T-helper 1 cell treated with Interleukin-12 subunit alpha and Interleukin-12 subunit beta and Interleukin-4 antibody, amounts not matched to agents 30 μg/mL and 1 μg/mL, for 36 hours (primary cell): ENCODE measurements around the gene ENTPD8.
"Not testable (repeated sequence)": the region's sequence is repeated elsewhere in the genome, so short reads cannot be mapped to it uniquely, and the experiment has no call there.

Experiments used
- H3K27ac Mint-ChIP-seq: one replicate; pipeline ENCODE4 v1.8.0; 2021; ENCODE audit warnings: mild to moderate bottlenecking, mixed read lengths
- H3K27me3 Mint-ChIP-seq: one replicate; pipeline ENCODE4 v1.8.0; 2021; ENCODE audit warnings: low read depth, mixed read lengths
- H3K36me3 Mint-ChIP-seq: one replicate; pipeline ENCODE4 v1.8.0; 2021; ENCODE audit warnings: low read depth, mixed read lengths
- H3K4me1 Mint-ChIP-seq: one replicate; pipeline ENCODE4 v1.8.0; 2021; ENCODE audit warnings: low read depth, mixed read lengths
- H3K4me3 Mint-ChIP-seq: one replicate; pipeline ENCODE4 v1.8.0; 2021; ENCODE audit warnings: mild to moderate bottlenecking, moderate library complexity, mixed read lengths
- H3K9me3 Mint-ChIP-seq: one replicate; pipeline ENCODE4 v1.8.0; 2021; ENCODE audit warnings: mixed read lengths

ENTPD8 gene

GRCh38 chr9:137411260-137411644 is 29.9 kb downstream of the ENTPD8 start:
- Mint-ChIP-seq H3K27ac (no peak overlapping the region), H3K4me1 (peaks cover 7% of the 10 kb centered on the region), H3K36me3 (no peaks in the 10 kb centered on the region), H3K27me3 (peaks cover under 1% of the 10 kb centered on the region), H3K4me3 (no peak overlapping the region), H3K9me3 (no peaks in the 10 kb centered on the region)

DNA sequence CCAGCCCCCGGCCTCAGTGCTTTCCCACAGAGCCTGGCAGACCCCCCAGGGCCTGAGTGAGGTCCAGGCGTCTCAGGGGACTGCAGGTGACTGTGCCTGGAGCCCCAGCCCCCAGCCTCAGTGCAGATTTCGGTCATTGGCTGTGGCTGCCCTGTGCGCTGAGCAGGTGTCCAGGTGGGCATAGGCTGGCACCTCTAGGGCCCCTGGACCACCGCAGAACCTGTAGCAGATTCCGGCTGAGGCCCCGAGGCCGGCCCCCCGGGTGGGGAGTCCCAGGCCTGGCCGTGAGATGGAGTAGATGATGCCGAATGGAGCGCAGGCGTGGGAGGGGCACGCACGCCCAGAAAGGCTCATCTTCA is 30.3 kb downstream of the ENTPD8 start:
- Mint-ChIP-seq H3K9me3 (no peaks in the 10 kb centered on the region), H3K27me3 (peaks cover 4% of the 10 kb centered on the region), H3K27ac (no peak overlapping the region), H3K4me1 (peaks cover 7% of the 10 kb centered on the region), H3K4me3 (no peak overlapping the region), H3K36me3 (no peaks in the 10 kb centered on the region)

DNA sequence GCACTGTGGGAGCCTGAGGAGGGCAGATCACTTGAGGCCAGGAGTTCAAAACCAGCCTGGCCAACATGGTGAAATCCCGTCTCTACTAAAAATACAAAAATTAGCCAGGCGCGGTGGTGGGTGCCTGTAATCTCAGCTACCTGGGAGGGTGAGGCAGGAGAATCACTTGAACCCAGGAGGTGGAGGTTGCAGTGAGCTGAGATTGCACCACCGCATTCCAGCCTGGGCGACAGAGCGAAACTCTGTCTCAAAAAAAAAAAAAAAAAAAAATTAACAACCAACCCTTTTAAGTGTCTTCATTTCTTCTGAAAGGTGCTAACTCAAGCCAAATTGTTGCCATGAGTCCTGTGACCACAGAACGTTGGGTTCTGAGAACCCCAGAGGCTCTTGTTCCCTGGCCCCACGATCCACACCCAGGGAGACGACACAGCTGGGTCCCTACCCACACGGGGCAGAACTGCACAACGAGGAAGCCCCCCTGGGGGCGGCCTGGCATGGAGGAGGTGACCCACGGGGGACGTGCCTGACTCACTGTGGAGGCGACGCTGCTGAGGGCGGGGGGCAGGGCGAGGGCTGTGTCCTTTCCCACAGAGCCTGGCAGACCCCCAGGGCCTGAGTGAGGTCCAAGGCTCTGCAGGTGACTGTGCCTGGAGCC is 30.8 kb downstream of the ENTPD8 start:
- not testable (repeated sequence) for H3K27ac Mint-ChIP-seq, H3K9me3 Mint-ChIP-seq, H3K27me3 Mint-ChIP-seq, H3K36me3 Mint-ChIP-seq, H3K4me1 Mint-ChIP-seq, H3K4me3 Mint-ChIP-seq

DNA sequence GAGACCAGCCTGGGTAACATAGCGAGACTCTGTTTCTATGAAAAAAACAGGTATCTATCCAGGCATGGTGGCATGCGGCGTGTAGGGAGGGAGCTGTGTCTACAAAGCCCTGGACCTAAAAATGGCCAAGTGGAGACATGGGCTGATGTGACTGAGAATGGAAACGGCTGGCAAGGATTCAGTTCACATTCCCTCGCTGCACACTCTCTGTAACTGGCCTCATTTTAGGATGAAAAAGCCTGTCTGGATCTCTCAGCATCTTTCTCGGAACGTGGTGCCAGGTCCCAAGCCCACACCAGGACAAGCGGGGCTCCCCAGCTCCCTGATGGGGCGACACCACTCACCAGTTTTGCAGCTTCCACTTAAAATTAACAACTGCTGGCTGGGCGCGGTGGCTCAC is 31.6 kb downstream of the ENTPD8 start:
- H3K36me3 Mint-ChIP-seq = no peaks in the 10 kb centered on the region
- H3K4me3 Mint-ChIP-seq = no peak overlapping the region

DNA sequence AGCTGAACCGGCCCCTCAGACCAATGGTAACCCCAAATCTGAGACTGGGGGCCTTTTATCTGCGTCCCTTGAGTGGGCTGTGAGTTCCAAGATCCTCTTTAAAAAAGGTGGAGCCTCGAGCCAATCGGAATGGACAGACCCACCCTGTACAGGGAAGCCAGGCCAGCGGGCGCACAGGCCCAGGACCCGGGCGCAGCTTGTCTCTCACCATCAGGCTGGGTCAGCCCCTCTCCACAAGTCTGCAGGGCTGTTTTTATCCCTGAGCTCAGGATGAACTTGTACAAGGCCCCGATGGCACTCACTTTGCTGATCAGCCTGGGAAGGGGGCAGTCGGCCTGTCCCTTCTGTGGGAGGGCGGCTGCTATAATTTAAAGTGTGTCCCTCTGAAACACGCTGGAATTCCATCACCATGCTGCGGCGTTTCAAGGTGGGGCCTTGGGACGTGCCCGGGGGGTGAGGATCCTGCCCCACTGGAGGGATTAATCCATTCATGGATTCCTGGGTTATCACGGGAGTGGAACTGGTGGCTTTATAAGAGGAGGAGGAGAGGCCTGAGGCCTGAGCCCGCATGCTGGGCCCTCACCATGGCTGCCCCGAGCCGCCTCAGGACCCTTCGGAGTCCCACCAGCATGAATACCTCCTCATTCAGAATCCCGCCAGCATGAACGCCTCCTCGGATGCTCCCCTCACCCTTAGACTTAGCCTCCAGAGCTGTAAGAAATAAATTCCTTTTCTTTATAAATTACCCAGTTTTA is 32.3 kb downstream of the ENTPD8 start:
- Mint-ChIP-seq H3K9me3 (no peaks in the 10 kb centered on the region), H3K4me3 (no peak overlapping the region), H3K4me1 (peaks cover 3% of the 10 kb centered on the region), H3K36me3 (no peaks in the 10 kb centered on the region), H3K27ac (no peak overlapping the region), H3K27me3 (peaks cover 8% of the 10 kb centered on the region)

More for the DNA sequence above, 31.6 kb downstream of the ENTPD8 start:
- Mint-ChIP-seq H3K27me3 (peaks cover 8% of the 10 kb centered on the region), H3K27ac (no peak overlapping the region), H3K9me3 (no peaks in the 10 kb centered on the region), H3K4me1 (peaks cover 7% of the 10 kb centered on the region)

- Mint-ChIP-seq H3K27me3 (peaks cover 8% of the 10 kb centered on the region), H3K27ac (no peak overlapping the region), H3K4me3 (no peak overlapping the region), H3K36me3 (no peaks in the 10 kb centered on the region), H3K4me1 (no peaks in the 10 kb centered on the region), H3K9me3 (no peaks in the 10 kb centered on the region)
These were observed 33.4 kb downstream of the ENTPD8 start for GRCh38 chr9:137407590-137408300.

GRCh38 chr9:137406876-137407589 is 34.1 kb downstream of the ENTPD8 start:
- H3K27ac Mint-ChIP-seq = no peak overlapping the region
- H3K9me3 Mint-ChIP-seq = no peaks in the 10 kb centered on the region
- H3K4me1 Mint-ChIP-seq = no peaks in the 10 kb centered on the region
- H3K36me3 Mint-ChIP-seq = no peaks in the 10 kb centered on the region
- peaks cover 8% of the 10 kb centered on the region for H3K27me3 Mint-ChIP-seq
- H3K4me3 Mint-ChIP-seq = no peak overlapping the region

DNA sequence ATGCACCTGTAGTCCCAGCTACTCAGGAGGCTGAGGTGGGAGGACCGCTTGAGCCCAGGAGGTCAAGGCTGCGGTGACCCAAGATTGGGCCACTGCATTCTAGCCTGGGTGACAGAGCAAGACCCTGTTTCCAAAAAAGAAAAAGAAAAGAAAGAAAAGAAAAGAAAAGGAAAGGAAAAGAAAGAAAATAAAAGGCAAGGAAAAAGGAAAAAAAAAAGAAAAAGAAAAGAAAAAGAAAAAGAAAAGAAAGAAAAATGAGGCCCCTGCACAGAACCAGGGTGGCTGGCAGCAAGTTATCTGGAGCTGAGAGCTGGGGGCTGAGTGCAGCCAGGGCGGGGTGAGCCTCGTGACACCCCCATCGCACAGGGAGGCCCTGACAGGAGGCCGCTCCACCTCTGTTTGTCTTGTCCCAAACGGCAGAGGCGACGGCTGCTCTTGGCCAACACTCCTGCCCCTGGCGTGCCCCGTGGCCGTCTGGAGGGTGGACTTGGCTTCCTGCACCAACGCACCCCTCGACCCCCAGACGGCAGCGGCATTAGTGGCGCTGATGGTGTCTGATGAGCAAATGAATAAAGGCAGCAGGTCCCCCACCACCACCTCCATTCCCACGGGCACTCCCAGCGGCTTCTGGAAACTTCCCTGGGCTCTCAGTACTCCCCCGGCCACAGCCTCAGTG is 34.9 kb downstream of the ENTPD8 start:
- Mint-ChIP-seq H3K4me3 (no peak overlapping the region), H3K36me3 (no peaks in the 10 kb centered on the region), H3K27ac (peak overlapping the region; percentile 34), H3K4me1 (no peaks in the 10 kb centered on the region), H3K9me3 (no peaks in the 10 kb centered on the region), H3K27me3 (peaks cover 8% of the 10 kb centered on the region)

GRCh38 chr9:137405677-137406081 is 35.5 kb downstream of the ENTPD8 start:
- Mint-ChIP-seq H3K36me3 (no peaks in the 10 kb centered on the region), H3K4me3 (no peak overlapping the region), H3K9me3 (no peaks in the 10 kb centered on the region), H3K27me3 (peaks cover 8% of the 10 kb centered on the region), H3K4me1 (no peaks in the 10 kb centered on the region), H3K27ac (no peak overlapping the region)

DNA sequence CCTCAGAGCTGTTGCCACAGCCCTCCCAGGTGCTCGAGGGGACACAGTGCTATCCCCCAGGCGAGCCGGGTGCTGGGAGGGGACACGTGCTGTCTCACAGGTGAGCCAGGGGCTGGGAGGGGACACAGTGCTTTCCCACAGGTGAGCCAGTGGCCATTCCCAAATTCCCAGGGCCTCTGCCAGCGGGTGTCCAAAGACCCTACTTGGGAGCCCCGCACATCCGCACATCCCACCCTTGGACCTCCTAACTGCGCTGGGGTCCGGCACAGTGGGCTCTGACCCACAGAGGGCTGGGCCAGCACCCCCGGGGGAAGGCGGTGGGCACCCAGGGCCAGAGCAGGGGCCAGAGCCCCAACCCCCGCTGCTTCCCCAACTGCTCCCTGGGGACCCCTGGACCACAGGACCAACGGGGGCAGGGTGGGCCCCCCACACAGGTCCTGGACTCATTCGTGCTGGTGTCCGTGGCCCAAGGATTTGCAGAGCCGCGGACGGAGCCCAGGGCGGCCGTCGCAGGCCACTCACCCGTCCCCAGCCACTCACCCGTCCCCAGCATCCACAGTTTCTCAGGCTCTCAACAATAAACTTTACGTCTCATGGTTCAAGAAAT is 36.1 kb downstream of the ENTPD8 start:
- Mint-ChIP-seq H3K36me3 (peaks cover 1% of the 10 kb centered on the region), H3K4me3 (no peak overlapping the region), H3K4me1 (no peaks in the 10 kb centered on the region), H3K27ac (no peak overlapping the region), H3K9me3 (no peaks in the 10 kb centered on the region), H3K27me3 (peaks cover 8% of the 10 kb centered on the region)

DNA sequence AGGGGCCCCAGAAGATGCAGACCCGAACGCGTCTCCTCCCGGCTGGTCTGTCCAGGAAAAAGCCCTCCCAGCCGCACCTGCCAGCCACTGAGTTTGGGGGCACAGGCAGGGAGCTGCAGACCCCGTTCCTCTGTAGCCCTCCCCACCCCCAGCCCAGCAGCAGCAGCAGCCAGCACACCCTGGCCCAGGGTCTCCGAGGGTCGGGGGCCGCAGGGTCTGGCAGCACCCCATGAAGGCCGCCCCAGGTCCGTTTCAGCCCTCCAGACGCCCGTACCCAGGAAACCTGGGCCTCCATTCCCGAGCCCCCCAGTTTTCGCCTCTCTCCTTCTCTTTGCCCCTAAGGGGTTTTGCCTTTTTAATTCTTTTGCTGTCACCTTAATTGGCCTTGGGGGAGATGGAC is 37.9 kb downstream of the ENTPD8 start:
- peaks cover 8% of the 10 kb centered on the region for H3K27me3 Mint-ChIP-seq
- H3K4me1 Mint-ChIP-seq = no peaks in the 10 kb centered on the region
- no peak overlapping the region for H3K27ac Mint-ChIP-seq
- H3K9me3 Mint-ChIP-seq = no peaks in the 10 kb centered on the region
- H3K4me3 Mint-ChIP-seq = no peak overlapping the region
- peaks cover 1% of the 10 kb centered on the region for H3K36me3 Mint-ChIP-seq

- Mint-ChIP-seq H3K4me3 (no peak overlapping the region), H3K9me3 (no peaks in the 10 kb centered on the region), H3K36me3 (peaks cover 1% of the 10 kb centered on the region), H3K27me3 (peaks cover 8% of the 10 kb centered on the region), H3K27ac (no peak overlapping the region), H3K4me1 (no peaks in the 10 kb centered on the region)
These were observed 38.4 kb downstream of the ENTPD8 start for GRCh38 chr9:137402746-137403145.

DNA sequence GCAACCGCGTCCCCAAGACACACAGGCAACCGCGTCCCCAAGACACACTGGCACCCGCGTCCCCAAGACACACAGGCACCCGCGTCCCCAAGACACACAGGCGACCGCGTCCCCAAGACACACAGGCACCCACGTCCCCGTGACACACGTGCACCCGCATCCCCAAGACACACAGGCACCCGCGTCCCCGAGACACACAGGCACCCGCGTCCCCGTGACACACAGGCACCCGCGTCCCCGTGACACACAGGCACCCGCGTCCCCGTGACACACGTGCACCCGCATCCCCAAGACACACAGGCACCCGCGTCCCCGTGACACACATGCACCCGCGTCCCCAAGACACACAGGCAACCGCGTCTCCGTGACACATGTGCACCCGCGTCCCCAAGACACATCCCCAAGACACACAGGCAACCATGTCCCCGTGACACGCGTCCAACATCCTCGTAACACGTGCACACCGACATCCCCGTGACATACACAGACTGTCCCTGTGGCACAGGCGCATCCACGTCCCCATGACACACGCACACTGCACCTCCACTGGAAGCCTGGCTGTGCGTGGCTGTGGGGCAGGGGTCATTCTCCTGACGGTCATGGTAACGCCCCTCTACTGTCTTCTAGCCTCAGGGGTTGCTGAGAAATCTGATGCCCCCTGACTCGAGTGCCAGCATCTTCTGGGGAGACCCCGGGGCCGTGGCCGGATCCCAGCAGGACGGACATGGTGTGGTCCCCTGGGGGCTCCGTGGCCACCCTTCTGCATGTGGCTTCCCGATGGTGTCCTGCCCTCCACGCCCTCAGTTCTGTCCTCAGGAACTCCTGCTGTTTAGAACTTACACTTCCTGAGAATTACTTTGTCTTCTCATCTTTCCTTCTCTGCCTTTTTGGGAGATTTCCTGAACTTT is 42.3 kb downstream of the ENTPD8 start:
- H3K27me3 Mint-ChIP-seq = no peaks in the 10 kb centered on the region
- peaks cover 1% of the 10 kb centered on the region for H3K36me3 Mint-ChIP-seq
- no peaks in the 10 kb centered on the region for H3K9me3 Mint-ChIP-seq
- H3K4me1 Mint-ChIP-seq = no peaks in the 10 kb centered on the region
- H3K4me3 Mint-ChIP-seq = no peak overlapping the region
- H3K27ac Mint-ChIP-seq = no peak overlapping the region
